GM12801 (cell line): ENCODE results near the gene TIGAR.

Source experiments
- TF ChIP-seq, protein P1 (sequence below): IDR thresholded peaks from one replicate; pipeline ENCODE4 v1.5.1; 2011; ENCODE audit warnings: control low read depth; ENCODE audit not compliant: insufficient read length; ENCODE audit errors: extremely low read depth

TIGAR gene

GRCh38 chr12:4320497-4320852, 538 bp upstream of the TIGAR start:
- TF ChIP-seq, protein P1, sequence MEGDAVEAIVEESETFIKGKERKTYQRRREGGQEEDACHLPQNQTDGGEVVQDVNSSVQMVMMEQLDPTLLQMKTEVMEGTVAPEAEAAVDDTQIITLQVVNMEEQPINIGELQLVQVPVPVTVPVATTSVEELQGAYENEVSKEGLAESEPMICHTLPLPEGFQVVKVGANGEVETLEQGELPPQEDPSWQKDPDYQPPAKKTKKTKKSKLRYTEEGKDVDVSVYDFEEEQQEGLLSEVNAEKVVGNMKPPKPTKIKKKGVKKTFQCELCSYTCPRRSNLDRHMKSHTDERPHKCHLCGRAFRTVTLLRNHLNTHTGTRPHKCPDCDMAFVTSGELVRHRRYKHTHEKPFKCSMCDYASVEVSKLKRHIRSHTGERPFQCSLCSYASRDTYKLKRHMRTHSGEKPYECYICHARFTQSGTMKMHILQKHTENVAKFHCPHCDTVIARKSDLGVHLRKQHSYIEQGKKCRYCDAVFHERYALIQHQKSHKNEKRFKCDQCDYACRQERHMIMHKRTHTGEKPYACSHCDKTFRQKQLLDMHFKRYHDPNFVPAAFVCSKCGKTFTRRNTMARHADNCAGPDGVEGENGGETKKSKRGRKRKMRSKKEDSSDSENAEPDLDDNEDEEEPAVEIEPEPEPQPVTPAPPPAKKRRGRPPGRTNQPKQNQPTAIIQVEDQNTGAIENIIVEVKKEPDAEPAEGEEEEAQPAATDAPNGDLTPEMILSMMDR = no peak

- TF ChIP-seq, protein P1 = no peak
These were observed 1.7 kb downstream of the TIGAR start for GRCh38 chr12:4322726-4323125.

- TF ChIP-seq, protein P1 = no peak
These were observed 2.4 kb downstream of the TIGAR start for GRCh38 chr12:4323396-4323795.

DNA sequence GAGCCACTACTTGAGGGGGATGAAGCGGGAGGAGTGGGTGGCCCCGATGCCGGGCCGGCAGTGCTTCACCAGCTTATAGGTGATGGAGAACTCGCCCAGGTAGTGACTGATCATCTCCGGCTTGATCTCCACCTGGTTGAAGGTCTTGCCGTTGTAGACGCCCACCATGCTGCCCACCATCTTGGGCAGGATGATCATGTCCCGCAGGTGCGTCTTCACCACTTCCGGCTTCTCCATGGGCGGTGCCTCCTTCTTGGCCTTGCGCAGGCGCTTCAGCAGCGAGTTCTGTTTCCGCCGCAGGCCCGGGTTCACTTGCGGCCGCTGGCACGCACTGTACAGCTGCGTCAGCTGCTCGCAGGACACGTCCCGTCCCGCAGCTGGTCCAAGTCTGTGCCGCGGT, 3.4 kb downstream of the TIGAR start:
- TF ChIP-seq, protein P1 = no peak

GRCh38 chr12:4325966-4326365, 5.0 kb downstream of the TIGAR start:
- TF ChIP-seq, protein P1 = no peak

- TF ChIP-seq, protein P1 = no peak
These were observed 6.3 kb downstream of the TIGAR start for GRCh38 chr12:4327293-4327692.

DNA sequence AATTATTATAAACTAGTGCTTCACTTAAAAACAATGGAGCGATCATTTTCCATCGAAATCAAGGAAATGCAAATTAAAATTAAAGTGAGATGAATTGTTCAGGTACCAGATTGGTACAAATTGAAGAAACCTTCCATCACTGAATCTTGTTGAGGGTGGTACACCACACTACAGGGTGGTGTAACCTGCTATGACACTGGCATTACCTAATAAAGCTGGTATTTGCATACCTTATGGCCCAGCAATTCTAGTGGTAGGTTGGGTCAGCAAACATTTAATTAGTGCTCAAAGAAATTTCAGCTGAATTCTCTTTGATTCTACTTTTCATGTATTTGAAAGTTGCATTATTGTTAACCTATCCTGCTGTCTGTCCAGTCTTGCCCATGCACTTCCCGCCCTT, 9.2 kb downstream of the TIGAR start:
- TF ChIP-seq, protein P1 = no peak

DNA sequence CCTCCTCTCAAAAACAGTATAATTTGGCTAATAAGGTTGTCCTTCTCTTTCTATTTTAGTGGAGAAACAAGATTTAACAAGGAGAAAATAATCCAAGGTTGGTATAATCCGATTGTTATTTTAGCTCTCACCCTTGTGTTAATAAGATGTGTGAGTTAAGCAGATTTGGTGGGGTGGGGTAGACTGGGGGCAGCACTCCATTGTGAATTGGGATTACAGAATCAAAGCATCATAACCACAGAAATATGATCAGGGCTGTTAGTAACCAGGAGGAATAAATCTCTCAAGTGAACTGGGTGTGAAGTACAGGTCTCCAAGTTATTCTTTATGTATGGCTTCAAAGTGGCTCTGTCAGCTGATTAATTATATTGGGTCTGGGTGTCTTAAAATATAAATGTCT, 10.2 kb downstream of the TIGAR start:
- TF ChIP-seq, protein P1 = no peak
